Sigmoid colon (tissue), 7 donors: ENCODE results near the gene NDFIP1. TPM values are rescaled to one million over a fixed set of nuclear protein-coding genes. Genes with fewer than 3 reads are reported as not detected.

Source experiments
- DNase-seq: peaks from one replicate; pipeline ENCODE4 v3.0.0-alpha.2; 2019
- H3K27ac ChIP-seq, 4 donors: fragments of 200-600 bp; sonication (generic); one replicate each; pipeline ENCODE4 v1.5.1; 2016 to 2019; ENCODE audit warnings: mild to moderate bottlenecking in 1 of 4
- H3K27me3 ChIP-seq, 3 donors: fragments of 200-600 bp; sonication (generic); one replicate each; pipeline ENCODE4 v1.5.1; 2019; ENCODE audit warnings: mild to moderate bottlenecking in 1 of 3
- H3K36me3 ChIP-seq, 4 donors: fragments of 200-600 bp; sonication (generic); one replicate each; pipeline ENCODE4 v1.5.1; 2016 to 2019
- H3K4me1 ChIP-seq, 4 donors: fragments of 200-600 bp; sonication (generic); one replicate each; pipeline ENCODE4 v1.5.1; 2017 to 2019
- H3K4me3 ChIP-seq, 4 donors: fragments of 200-600 bp; sonication (generic); one replicate each; pipeline ENCODE4 v1.5.1; 2017 to 2019; ENCODE audit warnings: mild to moderate bottlenecking in 2 of 4, moderate library complexity in 1 of 4
- H3K9me3 ChIP-seq, 4 donors: fragments of 200-600 bp in 3 of 4; sonication (generic) in 3 of 4; one replicate each; pipeline versions ENCODE4 v1.5.1 to v1.6.1; 2013 to 2019
- CTCF ChIP-seq, 4 experiments: fragments of 450-650 bp in 3 of 4; fragments of 200-600 bp in 1 of 4; IDR thresholded peaks; one replicate each; pipeline ENCODE4 v1.5.1; 2016 to 2019; ENCODE audit warnings: antibody characterized with exemption in 4 of 4, mild to moderate bottlenecking in 3 of 4, moderate library complexity in 2 of 4
- EP300 ChIP-seq, 4 donors: sonication (generic); formaldehyde crosslinking; IDR thresholded peaks; one replicate each; pipeline ENCODE4 v1.6.1; 2017; ENCODE audit warnings: antibody characterized with exemption in 4 of 4
- POLR2A ChIP-seq, 2 donors: fragments of 450-650 bp; IDR thresholded peaks; one replicate each; pipeline ENCODE4 v1.6.1; 2016; ENCODE audit warnings: antibody characterized with exemption in 2 of 2, mild to moderate bottlenecking in 2 of 2, moderate library complexity in 2 of 2
- POLR2AphosphoS5 ChIP-seq, 4 donors: sonication (generic); formaldehyde crosslinking; IDR thresholded peaks; one replicate each; pipeline ENCODE4 v1.6.1; 2017; ENCODE audit warnings: antibody characterized with exemption in 4 of 4
- WGBS, 2 donors: extraction: QIAGEN DNeasy Blood & Tissue Kit; methylation state at CpG; one replicate each; pipeline ENCODE4 v1.1.7; 2013; 5-methylcytosine and 5-hydroxymethylcytosine counted together
- intact Hi-C: fragments of 100-400 bp; cut with DNase I; formaldehyde crosslinking; loops from one replicate; pipeline ENCODE4 v1.15.1; 2023
- polyA plus RNA-seq, 3 donors: library from polyadenylated mRNA; stranded (reverse); fragments of 200-250 nt; gene quantifications; one replicate each; pipeline ENCODE4 v1.2.3, GENCODE V29; 2013
- total RNA-seq, 4 donors: library from RNA; depleted of rRNA; stranded (reverse); fragments of >200 nt; gene quantifications; one replicate each; pipeline ENCODE4 v1.1.0, GENCODE V29; 2016
- donor health status: healthy with polysubstance abuse.
- donor health status: Bipolar disorder and iron deficiency.
- donor health status: healthy.

NDFIP1 gene
- total and polyA plus RNA-seq, 7 donors = 20.3 to 88.5 (median 47.8) TPM

- intact Hi-C loops = no loop called here
- Histone ChIP-seq H3K27me3 (no peaks in the 10 kb centered on the region), H3K9me3 (no peaks in the 10 kb centered on the region), H3K4me1 (no peaks in the 10 kb centered on the region), H3K4me3 (peak overlapping the region; percentile 2 to 27 (median 25)), H3K27ac (peak overlapping the region; percentile 43 to 74 (median 44)), H3K36me3 (no peaks in the 10 kb centered on the region)
- WGBS, 2 donors = 77 to 83% methylated on average over 15 of the region's 15 CpGs
- DNase-seq = no peak
- TF ChIP-seq POLR2AphosphoS5 (IDR thresholded peaks at IDR 0.05) (peak in 1 of 4 donors; percentile 6), EP300 (IDR thresholded peaks at IDR 0.05) (no peak)
These were observed 83.9 kb downstream of the NDFIP1 start for GRCh38 chr5:142192286-142193113.

GRCh38 chr5:142193114-142193428 is 84.5 kb downstream of the NDFIP1 start:
- TF ChIP-seq CTCF (IDR thresholded peaks at IDR 0.05) (no peak), POLR2AphosphoS5 (IDR thresholded peaks at IDR 0.05) (no peak), EP300 (IDR thresholded peaks at IDR 0.05) (no peak), POLR2A (IDR thresholded peaks at IDR 0.05) (no peak)
- no peak for DNase-seq
- no peaks in the 10 kb centered on the region for H3K9me3 ChIP-seq
- H3K4me3 ChIP-seq = peak overlapping the region in 2 of 4 donors; percentile 23 to 27
- no peaks in the 10 kb centered on the region for H3K27me3 ChIP-seq
- intact Hi-C loops = no loop called here
- no peaks in the 10 kb centered on the region for H3K4me1 ChIP-seq
- peak overlapping the region; percentile 43 to 74 (median 44) for H3K27ac ChIP-seq
- 92 to 94% methylated on average over 7 of the region's 7 CpGs for WGBS, 2 donors
- H3K36me3 ChIP-seq = no peaks in the 10 kb centered on the region

DNA sequence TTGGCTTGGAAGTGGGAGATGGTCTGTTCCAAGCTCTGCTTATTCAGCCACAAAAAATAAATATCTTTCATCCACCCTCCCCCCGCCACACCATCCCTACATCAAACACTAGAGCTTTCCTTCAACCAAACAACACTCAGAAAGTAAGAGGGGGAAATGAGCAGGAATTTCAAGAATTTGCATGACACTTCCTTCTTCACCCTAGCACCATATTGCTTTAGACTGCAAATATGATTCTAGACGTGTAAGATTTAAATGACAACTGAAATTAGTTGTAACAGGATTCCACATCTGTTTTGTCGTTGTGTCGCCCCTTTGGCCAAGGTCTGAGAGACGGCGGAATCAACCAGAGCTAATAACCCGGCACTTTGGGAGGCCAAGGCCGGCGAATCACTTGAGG is 88.5 kb downstream of the NDFIP1 start:
- no peaks in the 10 kb centered on the region for H3K36me3 ChIP-seq
- no peak overlapping the region for H3K4me3 ChIP-seq
- DNase-seq = no peak
- WGBS, 2 donors = 91 to 92% methylated on average over 9 of the region's 9 CpGs
- TF ChIP-seq EP300 (IDR thresholded peaks at IDR 0.05) (no peak), POLR2A (IDR thresholded peaks at IDR 0.05) (no peak), CTCF (IDR thresholded peaks at IDR 0.05) (no peak), POLR2AphosphoS5 (IDR thresholded peaks at IDR 0.05) (no peak)
- no peak overlapping the region for H3K27ac ChIP-seq
- no peaks in the 10 kb centered on the region for H3K4me1 ChIP-seq
- no peaks in the 10 kb centered on the region for H3K9me3 ChIP-seq
- no peaks in the 10 kb centered on the region for H3K27me3 ChIP-seq
- intact Hi-C loops = no loop called here

DNA sequence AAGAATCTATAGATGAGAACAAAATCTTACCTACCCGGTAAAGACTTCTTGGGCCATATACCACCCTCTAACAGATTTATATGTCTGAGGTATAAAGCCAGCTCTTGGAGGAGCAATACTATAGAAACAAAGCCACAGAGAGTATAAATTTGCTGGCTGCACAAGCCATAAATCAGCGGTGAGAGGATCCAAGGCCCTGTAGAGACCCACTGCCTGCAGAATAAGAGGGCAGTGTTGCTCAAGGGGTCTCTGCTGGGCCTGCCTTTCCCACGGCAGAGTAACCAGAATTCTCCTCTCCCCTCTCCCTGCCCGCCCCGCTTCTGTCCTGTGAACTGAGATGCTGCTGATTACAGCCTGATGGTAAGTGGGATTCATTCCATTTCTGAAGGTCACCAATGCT is 89.2 kb downstream of the NDFIP1 start:
- DNase-seq = no peak
- 94 to 96% methylated on average over 5 of the region's 5 CpGs for WGBS, 2 donors
- Histone ChIP-seq H3K27me3 (no peaks in the 10 kb centered on the region), H3K27ac (no peak overlapping the region), H3K4me3 (no peak overlapping the region), H3K9me3 (no peaks in the 10 kb centered on the region), H3K4me1 (no peaks in the 10 kb centered on the region), H3K36me3 (no peaks in the 10 kb centered on the region)
- intact Hi-C loops = no loop called here
- no peak for TF ChIP-seq CTCF (IDR thresholded peaks at IDR 0.05)
- TF ChIP-seq EP300 (IDR thresholded peaks at IDR 0.05) = no peak
- TF ChIP-seq POLR2AphosphoS5 (IDR thresholded peaks at IDR 0.05) = no peak
- no peak for TF ChIP-seq POLR2A (IDR thresholded peaks at IDR 0.05)

GRCh38 chr5:142199388-142199787 is 90.8 kb downstream of the NDFIP1 start:
- no peak for TF ChIP-seq POLR2AphosphoS5 (IDR thresholded peaks at IDR 0.05)
- no peak for TF ChIP-seq EP300 (IDR thresholded peaks at IDR 0.05)
- no peak for TF ChIP-seq POLR2A (IDR thresholded peaks at IDR 0.05)
- DNase-seq = no peak
- Histone ChIP-seq H3K36me3 (no peaks in the 10 kb centered on the region), H3K4me3 (no peak overlapping the region), H3K27ac (no peak overlapping the region), H3K9me3 (no peaks in the 10 kb centered on the region), H3K4me1 (no peaks in the 10 kb centered on the region), H3K27me3 (no peaks in the 10 kb centered on the region)
- intact Hi-C loops = no loop called here
- WGBS, 2 donors = 96 to 98% methylated on average over 8 of the region's 8 CpGs
